Dendritic cell treated with granulocyte-macrophage colony-stimulating factor and Interleukin-4, amounts not matched to agents 40 ng/mL and 50 ng/mL, for 4 days (primary cell): ENCODE measurements around the gene PERM1.
"Not testable (repeated sequence)": the region's sequence is repeated elsewhere in the genome, so short reads cannot be mapped to it uniquely, and the experiment has no call there.

Source experiments
- H3K27ac Mint-ChIP-seq: one replicate; pipeline ENCODE4 v1.8.0; 2022; ENCODE audit warnings: mild to moderate bottlenecking, mixed read lengths
- H3K27me3 Mint-ChIP-seq: one replicate; pipeline ENCODE4 v1.8.0; 2022; ENCODE audit warnings: mild to moderate bottlenecking, mixed read lengths
- H3K36me3 Mint-ChIP-seq: one replicate; pipeline ENCODE4 v1.8.0; 2022; ENCODE audit warnings: low read depth, mixed read lengths
- H3K4me1 Mint-ChIP-seq: one replicate; pipeline ENCODE4 v1.8.0; 2022; ENCODE audit warnings: low read depth, mixed read lengths
- H3K4me3 Mint-ChIP-seq: one replicate; pipeline ENCODE4 v1.8.0; 2022; ENCODE audit warnings: mild to moderate bottlenecking, moderate library complexity, mixed read lengths
- H3K9me3 Mint-ChIP-seq: one replicate; pipeline ENCODE4 v1.8.0; 2022; ENCODE audit warnings: mixed read lengths
- intact Hi-C: fragments of 100-400 bp; cut with micrococcal nuclease; formaldehyde crosslinking; loops from one replicate; pipeline ENCODE4 v1.15.0; 2022

PERM1 gene

GRCh38 chr1:981955-982558 lies at the start of gene PERM1:
Gene PERM1, minus strand, starts transcription at chr1:982093. Its CDS starts 1,064 bp downstream, at chr1:981029.
- Mint-ChIP-seq H3K4me3 (no peak within 1 kb of the TSS), H3K36me3 (no peaks in the 10 kb centered on the region), H3K27ac (no peak within 1 kb of the TSS), H3K4me1 (no peaks in the 10 kb centered on the region), H3K27me3 (peaks cover 58% of the 10 kb centered on the region), H3K9me3 (no peaks in the 10 kb centered on the region)
- intact Hi-C loops = no loop called here

GRCh38 chr1:1030867-1031658 lies 49.2 kb upstream of the PERM1 start:
- H3K27ac Mint-ChIP-seq, H3K9me3 Mint-ChIP-seq, H3K4me3 Mint-ChIP-seq, intact Hi-C loops: not testable (repeated sequence)
- Mint-ChIP-seq H3K27me3 (peaks cover 38% of the 10 kb centered on the region), H3K36me3 (peaks cover 28% of the 10 kb centered on the region), H3K4me1 (peaks cover 22% of the 10 kb centered on the region)

GRCh38 chr1:1027791-1028190 lies 45.9 kb upstream of the PERM1 start:
- no peaks in the 10 kb centered on the region for H3K9me3 Mint-ChIP-seq
- intact Hi-C loops = no loop called here
- peaks cover 40% of the 10 kb centered on the region for H3K27me3 Mint-ChIP-seq
- no peak overlapping the region for H3K27ac Mint-ChIP-seq
- H3K4me1 Mint-ChIP-seq = peaks cover 23% of the 10 kb centered on the region
- peaks cover 36% of the 10 kb centered on the region for H3K36me3 Mint-ChIP-seq
- H3K4me3 Mint-ChIP-seq = no peak overlapping the region

- Mint-ChIP-seq H3K4me3 (no peak overlapping the region), H3K9me3 (no peaks in the 10 kb centered on the region), H3K4me1 (peaks cover 23% of the 10 kb centered on the region), H3K27me3 (peaks cover 50% of the 10 kb centered on the region), H3K36me3 (peaks cover 46% of the 10 kb centered on the region), H3K27ac (no peak overlapping the region)
- intact Hi-C loops = no loop called here
Observed at GRCh38 chr1:1026599-1027413, 44.9 kb upstream of the PERM1 start.

- intact Hi-C loops = no loop called here
- H3K27ac Mint-ChIP-seq = no peak overlapping the region
- peaks cover 32% of the 10 kb centered on the region for H3K4me1 Mint-ChIP-seq
- peaks cover 59% of the 10 kb centered on the region for H3K27me3 Mint-ChIP-seq
- H3K4me3 Mint-ChIP-seq = no peak overlapping the region
- H3K9me3 Mint-ChIP-seq = no peaks in the 10 kb centered on the region
- peaks cover 46% of the 10 kb centered on the region for H3K36me3 Mint-ChIP-seq
Observed at GRCh38 chr1:1025730-1026129, 43.8 kb upstream of the PERM1 start.

- H3K36me3 Mint-ChIP-seq = peaks cover 46% of the 10 kb centered on the region
- no peak overlapping the region for H3K27ac Mint-ChIP-seq
- peaks cover 59% of the 10 kb centered on the region for H3K27me3 Mint-ChIP-seq
- peaks cover 32% of the 10 kb centered on the region for H3K4me1 Mint-ChIP-seq
- H3K4me3 Mint-ChIP-seq = no peak overlapping the region
- intact Hi-C loops = no loop called here
- no peaks in the 10 kb centered on the region for H3K9me3 Mint-ChIP-seq
Observed at GRCh38 chr1:1024771-1025699, 43.1 kb upstream of the PERM1 start.

GRCh38 chr1:1024149-1024770 lies 42.4 kb upstream of the PERM1 start:
- peaks cover 59% of the 10 kb centered on the region for H3K27me3 Mint-ChIP-seq
- intact Hi-C loops = no loop called here
- H3K27ac Mint-ChIP-seq = no peak overlapping the region
- H3K9me3 Mint-ChIP-seq = no peaks in the 10 kb centered on the region
- H3K36me3 Mint-ChIP-seq = peaks cover 46% of the 10 kb centered on the region
- no peak overlapping the region for H3K4me3 Mint-ChIP-seq
- peaks cover 32% of the 10 kb centered on the region for H3K4me1 Mint-ChIP-seq

- intact Hi-C loops = no loop called here
- no peak overlapping the region for H3K27ac Mint-ChIP-seq
- H3K4me1 Mint-ChIP-seq = peaks cover 32% of the 10 kb centered on the region
- H3K36me3 Mint-ChIP-seq = peaks cover 46% of the 10 kb centered on the region
- no peaks in the 10 kb centered on the region for H3K9me3 Mint-ChIP-seq
- H3K4me3 Mint-ChIP-seq = no peak overlapping the region
- peaks cover 59% of the 10 kb centered on the region for H3K27me3 Mint-ChIP-seq
Observed at GRCh38 chr1:1023700-1024099, 41.8 kb upstream of the PERM1 start.

- intact Hi-C loops = no loop called here
- H3K27ac Mint-ChIP-seq = peak overlapping the region; percentile 67
- peaks cover 40% of the 10 kb centered on the region for H3K36me3 Mint-ChIP-seq
- peak overlapping the region; percentile 2 for H3K4me3 Mint-ChIP-seq
- peaks cover 57% of the 10 kb centered on the region for H3K27me3 Mint-ChIP-seq
- H3K9me3 Mint-ChIP-seq = no peaks in the 10 kb centered on the region
- peaks cover 32% of the 10 kb centered on the region for H3K4me1 Mint-ChIP-seq
Observed at GRCh38 chr1:1022302-1023009, 40.6 kb upstream of the PERM1 start.

- peaks cover 54% of the 10 kb centered on the region for H3K27me3 Mint-ChIP-seq
- no peaks in the 10 kb centered on the region for H3K9me3 Mint-ChIP-seq
- peak overlapping the region; percentile 67 for H3K27ac Mint-ChIP-seq
- H3K4me1 Mint-ChIP-seq = peaks cover 32% of the 10 kb centered on the region
- H3K4me3 Mint-ChIP-seq = no peak overlapping the region
- intact Hi-C loops = no loop called here
- H3K36me3 Mint-ChIP-seq = peaks cover 35% of the 10 kb centered on the region
Observed at GRCh38 chr1:1021920-1022259, 40.0 kb upstream of the PERM1 start.

- Mint-ChIP-seq H3K27ac (peak overlapping the region; percentile 67), H3K27me3 (peaks cover 49% of the 10 kb centered on the region), H3K36me3 (peaks cover 32% of the 10 kb centered on the region), H3K4me1 (peaks cover 32% of the 10 kb centered on the region), H3K9me3 (no peaks in the 10 kb centered on the region), H3K4me3 (peak overlapping the region; percentile 78)
- intact Hi-C loops = no loop called here
Observed at GRCh38 chr1:1021010-1021919, 39.4 kb upstream of the PERM1 start.
